Common myeloid progenitor, CD34-positive (primary cell): Measurements from ENCODE around the gene GLI1.

Experiments used
- CTCF ChIA-PET: fragments of 350-600 bp; sonication (Branson Sonifier 250); formaldehyde crosslinking; loops from one replicate; lab custom pipeline; 2021; ENCODE audit warnings: antibody characterized with exemption; lab: Charles Lee
- POLR2A ChIA-PET: fragments of 350-600 bp; sonication (Branson Sonifier 250); formaldehyde crosslinking; loops from one replicate; lab custom pipeline; 2021; ENCODE audit warnings: antibody characterized with exemption; lab: Charles Lee
- DNase-seq, 3 donors: peaks; one replicate each; pipeline versions ENCODE4 v3.0.0 to v3.0.0-alpha.2; 2013
- H3K27ac ChIP-seq, 2 experiments: 1 replicate in 1 of 2; 2 replicates in 1 of 2; pipeline ENCODE4 v1.7.0; 2013; ENCODE audit warnings: inconsistent platforms in 2 of 2, low read length in 2 of 2, mild to moderate bottlenecking in 2 of 2, low read depth in 1 of 2, moderate library complexity in 1 of 2; ENCODE audit not compliant: severe bottlenecking in 2 of 2, insufficient read depth in 1 of 2, poor library complexity in 1 of 2
- H3K27me3 ChIP-seq, 5 experiments: replicated peaks in 2 of 5; 1 replicate in 3 of 5; 2 replicates in 2 of 5; pipeline versions ENCODE4 v1.6.1 to v1.7.0; 2013; ENCODE audit warnings: low read length in 4 of 5, mild to moderate bottlenecking in 2 of 5, moderate library complexity in 2 of 5, inconsistent platforms in 1 of 5; ENCODE audit not compliant: insufficient read depth in 5 of 5, control insufficient read depth in 4 of 5
- H3K36me3 ChIP-seq, 4 experiments: 1 replicate in 2 of 4; 2 replicates in 2 of 4; pipeline versions ENCODE4 v1.6.1 to v1.7.0; 2013; ENCODE audit warnings: low read length in 3 of 4, control low read depth in 1 of 4, mild to moderate bottlenecking in 1 of 4; ENCODE audit not compliant: control insufficient read depth in 4 of 4, insufficient read depth in 4 of 4
- H3K4me1 ChIP-seq, 4 experiments: 1 replicate in 3 of 4; 2 replicates in 1 of 4; pipeline versions ENCODE4 v1.6.1 to v1.7.1; 2013; ENCODE audit warnings: low read length in 3 of 4, mild to moderate bottlenecking in 3 of 4, control low read depth in 1 of 4, inconsistent platforms in 1 of 4, moderate library complexity in 1 of 4; ENCODE audit not compliant: control insufficient read depth in 4 of 4, insufficient read depth in 4 of 4; ENCODE audit errors: control extremely low read depth in 1 of 4
- H3K4me3 ChIP-seq, 7 experiments: 1 replicate in 4 of 7; 2 replicates in 3 of 7; pipeline versions ENCODE4 v1.5.1 to v1.7.0; 2013; ENCODE audit warnings: mild to moderate bottlenecking in 7 of 7, low read length in 6 of 7, moderate library complexity in 6 of 7, inconsistent platforms in 2 of 7, low read depth in 2 of 7, control low read depth in 1 of 7; ENCODE audit not compliant: insufficient read depth in 4 of 7, control insufficient read depth in 1 of 7; ENCODE audit errors: extremely low read depth in 1 of 7
- H3K9me3 ChIP-seq, 5 experiments: 1 replicate in 4 of 5; 2 replicates in 1 of 5; pipeline versions ENCODE4 v1.6.1 to v1.7.1; 2013; ENCODE audit warnings: low read length in 4 of 5, mild to moderate bottlenecking in 2 of 5, inconsistent platforms in 1 of 5, low read depth in 1 of 5, moderate library complexity in 1 of 5; ENCODE audit not compliant: control insufficient read depth in 4 of 5, insufficient read depth in 2 of 5; ENCODE audit errors: control extremely low read depth in 1 of 5
- WGBS: methylation state at CpG from one replicate; pipeline ENCODE4 v1.1.5; 2013; ENCODE audit not compliant: insufficient coverage; 5-methylcytosine and 5-hydroxymethylcytosine counted together

The GLI1 gene

GRCh38 chr12:57458665-57459054 is 925 bp upstream of the GLI1 start:
- Histone ChIP-seq H3K4me3 (peak overlapping the region in 6 of 7 experiments; percentile 68 to 90 (median 84)), H3K27ac (peak overlapping the region in 1 of 2 experiments; percentile 64), H3K9me3 (no peaks in the 10 kb centered on the region), H3K27me3 (peaks cover 0 to 13% (median 4%) of the 10 kb centered on the region in 5 experiments), H3K4me1 (peaks cover 8 to 51% (median 40%) of the 10 kb centered on the region in 4 experiments), H3K36me3 (no peaks in the 10 kb centered on the region)
- WGBS, result 0% methylated on average over 2 of the region's 3 CpGs
- ChIA-PET CTCF (interaction anchor here (0.7 to 18.4 kb wide), 29 partner anchors 8 to 229 kb away, joined by 3 to 518 read pairs (median 4); partner anchors contain the start of genes ARHGAP9 and DDIT3), POLR2A (interaction anchor here (0.5 to 1.2 kb wide), 6 partner anchors 20 to 152 kb away, joined by 3 to 4 read pairs (median 4); partner anchors contain the start of genes ARHGAP9 and DDIT3)
- no peak for DNase-seq

- Histone ChIP-seq H3K4me1 (peaks cover 8 to 51% (median 40%) of the 10 kb centered on the region in 4 experiments), H3K27ac (peak overlapping the region in 1 of 2 experiments; percentile 64), H3K27me3 (peaks cover 0 to 13% (median 4%) of the 10 kb centered on the region in 5 experiments), H3K36me3 (no peaks in the 10 kb centered on the region), H3K9me3 (no peaks in the 10 kb centered on the region), H3K4me3 (peak overlapping the region; percentile 44 to 90 (median 82))
- POLR2A ChIA-PET, result interaction anchor here (0.5 to 1.2 kb wide), 6 partner anchors 20 to 152 kb away, joined by 3 to 4 read pairs (median 4); partner anchors contain the start of genes ARHGAP9 and DDIT3
- peak; percentile 96 to 99 (median 98) for DNase-seq
- CTCF ChIA-PET, result interaction anchor here (0.7 to 18.4 kb wide), 27 partner anchors 8 to 228 kb away, joined by 3 to 518 read pairs (median 4); partner anchors contain the start of genes ARHGAP9 and DDIT3
- 0% methylated on average over 15 of the region's 24 CpGs for WGBS
These were observed 383 bp upstream of the GLI1 start for GRCh38 chr12:57459055-57459749.

- Histone ChIP-seq H3K27me3 (peaks cover 0 to 13% (median 4%) of the 10 kb centered on the region in 5 experiments), H3K36me3 (no peaks in the 10 kb centered on the region), H3K4me1 (peaks cover 8 to 47% (median 40%) of the 10 kb centered on the region in 4 experiments), H3K9me3 (no peaks in the 10 kb centered on the region), H3K27ac (no peak overlapping the region), H3K4me3 (peak overlapping the region in 4 of 7 experiments; percentile 19 to 89 (median 52))
- CTCF ChIA-PET, result interaction anchor here (0.8 to 9.9 kb wide), 6 partner anchors 8 to 162 kb away, joined by 3 to 184 read pairs (median 4); partner anchors contain the start of gene ARHGAP9
- POLR2A ChIA-PET, result interaction anchor here (1.5 kb wide), 1 partner anchor 55 kb away, joined by 3 read pairs; no protein-coding TSS in a partner anchor
- WGBS, result 6% methylated on average over 3 of the region's 6 CpGs
- DNase-seq, result peak in 1 of 3 donors; percentile 26
These were observed 841 bp downstream of the GLI1 start for GRCh38 chr12:57460468-57460784.

GRCh38 chr12:57460841-57461275 is 1.3 kb downstream of the GLI1 start:
- ChIA-PET POLR2A (interaction anchor here (1.3 to 1.5 kb wide), 2 partner anchors 54 to 59 kb away, joined by 3 read pairs; partner anchors contain the start of gene DDIT3), CTCF (interaction anchor here (0.8 to 9.9 kb wide), 6 partner anchors 8 to 161 kb away, joined by 3 to 184 read pairs (median 4); partner anchors contain the start of gene ARHGAP9)
- DNase-seq, result no peak
- Histone ChIP-seq H3K27me3 (peaks cover 0 to 13% (median 4%) of the 10 kb centered on the region in 5 experiments), H3K4me3 (peak overlapping the region in 5 of 7 experiments; percentile 32 to 89 (median 79)), H3K9me3 (no peaks in the 10 kb centered on the region), H3K36me3 (no peaks in the 10 kb centered on the region), H3K4me1 (peaks cover 8 to 43% (median 37%) of the 10 kb centered on the region in 4 experiments), H3K27ac (no peak overlapping the region)
- 3% methylated on average over 9 of the region's 19 CpGs for WGBS

GRCh38 chr12:57461276-57461916 is 1.8 kb downstream of the GLI1 start:
- ChIA-PET POLR2A (interaction anchor here (1.3 to 1.5 kb wide), 2 partner anchors 54 to 59 kb away, joined by 3 read pairs; partner anchors contain the start of gene DDIT3), CTCF (interaction anchor here (0.6 to 9.9 kb wide), 13 partner anchors 8 to 189 kb away, joined by 3 to 184 read pairs (median 3); partner anchors contain the start of gene ARHGAP9)
- H3K36me3 ChIP-seq, result no peaks in the 10 kb centered on the region
- peak overlapping the region; percentile 15 to 89 (median 71) for H3K4me3 ChIP-seq
- H3K27ac ChIP-seq, result no peak overlapping the region
- peaks cover 8 to 40% (median 33%) of the 10 kb centered on the region in 4 experiments for H3K4me1 ChIP-seq
- WGBS, result 1% methylated on average over 13 of the region's 32 CpGs
- H3K9me3 ChIP-seq, result no peaks in the 10 kb centered on the region
- peak in 1 of 3 donors; percentile 45 for DNase-seq
- H3K27me3 ChIP-seq, result peaks cover 0 to 13% (median 4%) of the 10 kb centered on the region in 5 experiments

- Histone ChIP-seq H3K27me3 (peaks cover 0 to 13% (median 4%) of the 10 kb centered on the region in 5 experiments), H3K4me1 (peaks cover 8 to 40% (median 33%) of the 10 kb centered on the region in 4 experiments), H3K27ac (no peak overlapping the region), H3K36me3 (no peaks in the 10 kb centered on the region), H3K4me3 (peak overlapping the region; percentile 15 to 89 (median 71)), H3K9me3 (no peaks in the 10 kb centered on the region)
- DNase-seq, result peak in 2 of 3 donors; percentile 61 to 70
- ChIA-PET CTCF (interaction anchor here (0.6 to 9.9 kb wide), 14 partner anchors 9 to 190 kb away, joined by 3 to 184 read pairs (median 4); partner anchors contain the start of gene ARHGAP9), POLR2A (interaction anchor here (0.8 to 1.5 kb wide), 4 partner anchors 53 to 85 kb away, joined by 3 to 4 read pairs (median 3); partner anchors contain the start of genes DCTN2 and DDIT3)
- 0% methylated on average over 4 of the region's 9 CpGs for WGBS
These were observed 2.3 kb downstream of the GLI1 start for GRCh38 chr12:57461917-57462250.
